PC-3 (cell line): Measurements from ENCODE around the gene PRC1. TPM values are rescaled to one million over a fixed set of nuclear protein-coding genes. Genes with fewer than 3 reads are reported as not detected.

Source experiments
- ATAC-seq: fragments of 200-7000 bp; cut with Tn5 transposase; 2 replicates; pipeline ENCODE4 v1.9.1; 2020; ENCODE audit warnings: mild to moderate bottlenecking, moderate library complexity
- BruUV-seq: library from RNA; stranded (reverse); fragments of 400-500 nt; replicated peaks from 2 replicates; lab custom pipeline; 2021; lab: Mats Ljungman, UMichigan
- CTCF ChIA-PET: fragments of 300-600 bp; sonication (Branson Sonifier 250); formaldehyde crosslinking; loops from one replicate; lab custom pipeline; 2022; ENCODE audit warnings: antibody characterized with exemption; lab: Charles Lee
- POLR2A ChIA-PET: fragments of 300-600 bp; sonication (Branson Sonifier 250); formaldehyde crosslinking; loops from one replicate; lab custom pipeline; 2022; ENCODE audit warnings: antibody characterized with exemption; ENCODE audit not compliant: unreplicated experiment; lab: Charles Lee
- DNase-seq: peaks from one replicate; pipeline ENCODE4 v3.0.0-alpha.2; 2015
- H2AFZ ChIP-seq: fragments of 300-600 bp; sonication (generic); 2 replicates; pipeline ENCODE4 v1.6.0; 2016; ENCODE audit warnings: antibody characterized with exemption, low read length
- H3F3A ChIP-seq: fragments of 300-600 bp; sonication (generic); one replicate; pipeline ENCODE4 v1.6.0; 2017; ENCODE audit warnings: antibody characterized with exemption, low read length, control low read depth, mild to moderate bottlenecking; ENCODE audit not compliant: unreplicated experiment
- H3K27ac ChIP-seq: fragments of 300-600 bp; sonication (generic); 2 replicates; pipeline ENCODE4 v1.5.1; 2016; ENCODE audit warnings: mild to moderate bottlenecking, low read length
- H3K27me3 ChIP-seq: fragments of 300-600 bp; sonication (generic); 2 replicates; pipeline ENCODE4 v1.6.1; 2016; ENCODE audit warnings: low read length, mixed read lengths
- H3K36me3 ChIP-seq: fragments of 300-600 bp; sonication (generic); 2 replicates; pipeline ENCODE4 v1.6.1; 2016; ENCODE audit warnings: low read depth, mixed run types, low read length, mixed read lengths
- H3K4me1 ChIP-seq: fragments of 300-600 bp; sonication (generic); 2 replicates; pipeline ENCODE4 v1.5.1; 2016; ENCODE audit warnings: low read length; ENCODE audit not compliant: insufficient read depth
- H3K4me2 ChIP-seq: fragments of 300-600 bp; sonication (generic); 2 replicates; pipeline ENCODE4 v1.6.0; 2016; ENCODE audit warnings: low read length
- H3K4me3 ChIP-seq: fragments of 300-600 bp; sonication (generic); 2 replicates; pipeline ENCODE4 v1.5.1; 2016; ENCODE audit warnings: mild to moderate bottlenecking, low read length, mixed read lengths
- H3K79me2 ChIP-seq: fragments of 300-600 bp; sonication (generic); 2 replicates; pipeline ENCODE4 v1.6.1; 2017; ENCODE audit warnings: low read length, mixed read lengths
- H3K9ac ChIP-seq: fragments of 300-600 bp; sonication (generic); 2 replicates; pipeline ENCODE4 v1.6.0; 2016; ENCODE audit warnings: mild to moderate bottlenecking, low read length
- H3K9me2 ChIP-seq: fragments of 300-600 bp; sonication (generic); replicated peaks from 2 replicates; pipeline ENCODE4 v1.6.1; 2016; ENCODE audit warnings: mixed run types, low read length, mixed read lengths
- H3K9me3 ChIP-seq: fragments of 300-600 bp; sonication (generic); 2 replicates; pipeline ENCODE4 v1.6.1; 2016; ENCODE audit warnings: low read length, mixed read lengths
- H4K20me1 ChIP-seq: fragments of 300-600 bp; sonication (generic); 2 replicates; pipeline ENCODE4 v1.6.1; 2016; ENCODE audit warnings: low read length, mixed read lengths
- CTCF ChIP-seq: fragments of 300-600 bp; sonication (generic); conservative IDR thresholded peaks from 2 replicates; pipeline ENCODE4 v1.5.1; 2017; ENCODE audit warnings: antibody characterized with exemption, low read depth, mild to moderate bottlenecking, low read length
- EZH2 ChIP-seq: fragments of 300-600 bp; sonication (generic); IDR thresholded peaks from one replicate; pipeline ENCODE4 v1.6.1; 2017; ENCODE audit warnings: antibody characterized with exemption, mild to moderate bottlenecking, low read length; ENCODE audit not compliant: unreplicated experiment
- EZH2phosphoT487 ChIP-seq: fragments of 300-600 bp; sonication (generic); IDR thresholded peaks from 2 replicates; pipeline ENCODE4 v1.6.1; 2018; ENCODE audit warnings: mild to moderate bottlenecking, antibody characterized with exemption, low read length, borderline replicate concordance
- intact Hi-C: fragments of 100-400 bp; cut with micrococcal nuclease; formaldehyde crosslinking; loops from 2 replicates; pipeline ENCODE4 v1.9.0; 2023
- total RNA-seq: library from RNA; depleted of rRNA; stranded (reverse); fragments of >200 nt; gene quantifications from 2 replicates; pipeline ENCODE4 v1.2.3, GENCODE V29; 2014

The PRC1 gene
- total RNA-seq, 1 experiment from 2014 or later: 236 TPM

GRCh38 chr15:90981681-90982080, 12.7 kb downstream of the PRC1 start:
- no peak overlapping the region for H2AFZ ChIP-seq
- no peaks in the 10 kb centered on the region for H3F3A ChIP-seq
- no peaks in the 10 kb centered on the region for H3K4me1 ChIP-seq
- H3K27me3 ChIP-seq: no peaks in the 10 kb centered on the region
- POLR2A ChIA-PET: no interaction called here
- intact Hi-C loops: no loop called here
- ATAC-seq (no peak), DNase-seq (no peak)
- CTCF ChIA-PET: no interaction called here
- H3K4me3 ChIP-seq: no peak overlapping the region
- no peak overlapping the region for H3K27ac ChIP-seq
- H3K9me2 ChIP-seq: no peaks in the 10 kb centered on the region
- no peak overlapping the region for H3K9ac ChIP-seq
- BruUV-seq: no TSS peak
- no peaks in the 10 kb centered on the region for H3K9me3 ChIP-seq
- H4K20me1 ChIP-seq: no peaks in the 10 kb centered on the region
- H3K4me2 ChIP-seq: no peak overlapping the region
- no peak for TF ChIP-seq CTCF
- TF ChIP-seq EZH2: no peak
- no peak for TF ChIP-seq EZH2phosphoT487
- peaks cover 63% of the 10 kb centered on the region for H3K36me3 ChIP-seq
- peaks cover 41% of the 10 kb centered on the region for H3K79me2 ChIP-seq

GRCh38 chr15:90979582-90979981, 14.8 kb downstream of the PRC1 start:
- no TSS peak for BruUV-seq

More at GRCh38 chr15:90979582-90979981, 14.8 kb downstream of the PRC1 start:
- intact Hi-C loops: no loop called here
- Histone ChIP-seq H3K9me3 (no peaks in the 10 kb centered on the region), H4K20me1 (no peaks in the 10 kb centered on the region), H3F3A (no peaks in the 10 kb centered on the region), H3K9ac (no peak overlapping the region), H3K9me2 (no peaks in the 10 kb centered on the region), H3K4me2 (no peak overlapping the region), H3K27ac (peak overlapping the region; percentile 4; the same call in 1 of the 2 replicates), H2AFZ (no peak overlapping the region), H3K79me2 (peaks cover 20% of the 10 kb centered on the region), H3K27me3 (no peaks in the 10 kb centered on the region), H3K4me3 (no peak overlapping the region), H3K36me3 (peaks cover 79% of the 10 kb centered on the region), H3K4me1 (no peaks in the 10 kb centered on the region)
- ATAC-seq: no peak
- CTCF ChIA-PET: no interaction called here
- no peak for TF ChIP-seq CTCF
- TF ChIP-seq EZH2phosphoT487: no peak
- TF ChIP-seq EZH2: no peak
- POLR2A ChIA-PET: no interaction called here
- DNase-seq: no peak
